K562 (cell line): ENCODE data around the gene PYDC1. TPM values are rescaled to one million over a fixed set of nuclear protein-coding genes. Genes with fewer than 3 reads are reported as not detected.

Experiments used
- ARID1B ChIP-seq: fragments of 450-650 bp; IDR thresholded peaks from 2 replicates; pipeline ENCODE4 v1.6.1; 2016; ENCODE audit warnings: antibody characterized with exemption, mild to moderate bottlenecking, inconsistent platforms
- CHD2 ChIP-seq: IDR thresholded peaks from 2 replicates; pipeline ENCODE4 v1.6.1; 2011; ENCODE audit warnings: low read depth, low read length
- GTF2F1 ChIP-seq: IDR thresholded peaks from 2 replicates; pipeline ENCODE4 v1.6.1; 2011; ENCODE audit warnings: low read depth, low read length, improper control_type of control experiment
- IRF9 ChIP-seq: fragments of 450-650 bp; IDR thresholded peaks from 2 replicates; pipeline ENCODE4 v1.6.1; 2016; ENCODE audit warnings: missing biosample characterization, missing genetic modification characterization
- KDM2B ChIP-seq: fragments of 250-450 bp; sonication (Bioruptor Pico); IDR thresholded peaks from 2 replicates; pipeline ENCODE4 v1.8.0; 2021; ENCODE audit warnings: mild to moderate bottlenecking, moderate library complexity
- KLF13 ChIP-seq: fragments of 450-650 bp; IDR thresholded peaks from 2 replicates; pipeline ENCODE4 v1.6.1; 2016; ENCODE audit warnings: missing genetic modification characterization, low read depth, mild to moderate bottlenecking, missing compliant biosample characterization, moderate library complexity, borderline replicate concordance
- MCM7 ChIP-seq, 2 experiments: fragments of 450-650 bp; IDR thresholded peaks; 2 replicates each; pipeline ENCODE4 v1.6.1; 2016 to 2018
- NCOA2 ChIP-seq, 2 experiments: fragments of 450-650 bp; IDR thresholded peaks; 2 replicates each; pipeline ENCODE4 v1.6.1; 2018; ENCODE audit warnings: mild to moderate bottlenecking in 2 of 2, moderate library complexity in 1 of 2; ENCODE audit not compliant: partially characterized antibody in 2 of 2
- PHF20 ChIP-seq: fragments of 450-650 bp; IDR thresholded peaks from 2 replicates; pipeline ENCODE4 v1.6.1; 2018; ENCODE audit not compliant: partially characterized antibody
- RAD21 ChIP-seq, 2 experiments: fragments of 250-450 bp in 1 of 2; fragments of 450-650 bp in 1 of 2; sonication (Bioruptor Pico) in 1 of 2; formaldehyde crosslinking in 1 of 2; IDR thresholded peaks in 1 of 2; conservative IDR thresholded peaks in 1 of 2; 2 replicates each; pipeline versions ENCODE4 v1.4.0 to v1.8.0; 2020 to 2022; ENCODE audit warnings: mild to moderate bottlenecking in 2 of 2, moderate library complexity in 1 of 2
- SNIP1 ChIP-seq: fragments of 450-650 bp; IDR thresholded peaks from 2 replicates; pipeline ENCODE4 v1.7.1; 2017; ENCODE audit warnings: low read depth, mild to moderate bottlenecking
- TAL1 ChIP-seq: fragments of 450-650 bp; IDR thresholded peaks from 2 replicates; pipeline ENCODE4 v1.6.1; 2016; ENCODE audit warnings: mild to moderate bottlenecking
- XRCC3 ChIP-seq: fragments of 450-650 bp; IDR thresholded peaks from 2 replicates; pipeline ENCODE4 v1.6.1; 2017; ENCODE audit warnings: mild to moderate bottlenecking, moderate library complexity
- ZNF436 ChIP-seq: fragments of 250-450, 450-650 bp; sonication (Bioruptor Pico); formaldehyde crosslinking; IDR thresholded peaks from 2 replicates; pipeline ENCODE4 v1.7.0; 2020; ENCODE audit warnings: mild to moderate bottlenecking
- polyA plus RNA-seq, 8 experiments: library from polyadenylated mRNA; depleted of rRNA in 4 of 8; stranded (reverse) in 5 of 8; unstranded in 3 of 8; fragments of >200 nt; fragmentation: Nextera tagmentation in 2 of 8; fragmentation: Illumina TruSeq in 1 of 8; extraction: Ambion mirVana in 2 of 8; extraction: Trizol in 1 of 8; gene quantifications; 2 replicates each; pipeline versions ENCODE4 v1.2.1 to v1.2.3, GENCODE V29; 2011 to 2014; ENCODE audit warnings: inconsistent platforms in 1 of 8, missing spikeins in 1 of 8
- total RNA-seq, 7 experiments: library from RNA; depleted of rRNA in 6 of 7; stranded (reverse); fragments of >200 nt in 6 of 7; fragmentation: Illumina TruSeq in 2 of 7; extraction: Trizol in 2 of 7; gene quantifications; 2 replicates each; pipeline versions ENCODE4 v1.2.1 to v1.2.3, GENCODE V29; 2011 to 2021; ENCODE audit warnings: low replicate concordance in 1 of 7
- TF ChIP-seq, protein P1 (sequence below): fragments of 250-450 bp; sonication (Bioruptor Pico); IDR thresholded peaks from 2 replicates; pipeline ENCODE4 v1.4.0; 2020; ENCODE audit warnings: mild to moderate bottlenecking, moderate library complexity, borderline replicate concordance
- TF ChIP-seq, protein P2 (sequence below): fragments of 250-450 bp; sonication (Bioruptor Pico); IDR thresholded peaks from 2 replicates; pipeline ENCODE4 v1.5.0; 2020; ENCODE audit warnings: mild to moderate bottlenecking
- TF ChIP-seq, protein P3 (sequence below): sonication (generic); formaldehyde crosslinking; IDR thresholded peaks from 2 replicates; pipeline ENCODE4 v1.8.1; 2023; ENCODE audit warnings: mild to moderate bottlenecking, missing genetic modification reagents, moderate library complexity
- TF ChIP-seq, protein P4 (sequence below): sonication (generic); formaldehyde crosslinking; IDR thresholded peaks from 2 replicates; pipeline ENCODE4 v1.8.0; 2022; ENCODE audit warnings: missing genetic modification reagents, mild to moderate bottlenecking, moderate library complexity, borderline replicate concordance
- TF ChIP-seq, protein P5 (sequence below): IDR thresholded peaks from 2 replicates; pipeline ENCODE4 v1.6.1; 2016; ENCODE audit warnings: missing genetic modification characterization, missing compliant biosample characterization

The PYDC1 gene
- total and polyA plus RNA-seq, 9 of the 15 experiments (the other 6 are each of a cell fraction or from before 2014, with no cell fraction given): not detected

DNA sequence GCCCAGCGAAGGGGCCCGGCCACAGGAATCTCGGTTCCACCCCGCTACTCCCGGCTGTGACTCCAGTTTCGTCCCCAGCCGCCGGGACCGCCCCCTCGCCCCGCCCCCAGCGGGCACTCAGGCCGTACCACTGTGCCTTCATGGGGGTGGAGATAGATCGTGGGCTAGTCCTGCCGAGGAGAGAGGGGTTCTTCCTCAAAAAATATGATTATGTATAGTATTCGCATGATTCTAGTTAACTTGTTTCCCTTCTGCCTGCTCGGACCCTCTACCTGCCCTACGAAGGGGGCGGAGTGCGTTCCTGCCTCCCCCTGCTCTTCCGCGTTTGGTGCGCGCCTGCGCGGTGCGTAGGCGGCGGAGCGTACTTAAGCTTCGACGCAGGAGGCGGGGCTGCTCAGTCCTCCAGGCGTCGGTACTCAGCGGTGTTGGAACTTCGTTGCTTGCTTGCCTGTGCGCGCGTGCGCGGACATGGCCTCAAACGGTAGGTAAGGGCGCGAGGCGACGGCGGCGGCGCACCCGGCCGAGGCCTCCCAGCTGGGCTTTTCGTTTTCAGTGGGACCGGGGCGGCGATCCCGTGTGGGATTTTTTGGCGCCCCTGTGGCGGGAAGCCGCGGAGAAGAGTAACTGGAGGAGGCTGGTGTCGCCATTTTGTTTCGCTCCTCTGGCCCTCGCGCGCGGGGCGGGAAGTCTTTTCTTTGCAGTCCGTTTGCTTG is 37.0 kb downstream of the PYDC1 start, which contains the start of gene FUS (continued):
- TF ChIP-seq, protein P1, sequence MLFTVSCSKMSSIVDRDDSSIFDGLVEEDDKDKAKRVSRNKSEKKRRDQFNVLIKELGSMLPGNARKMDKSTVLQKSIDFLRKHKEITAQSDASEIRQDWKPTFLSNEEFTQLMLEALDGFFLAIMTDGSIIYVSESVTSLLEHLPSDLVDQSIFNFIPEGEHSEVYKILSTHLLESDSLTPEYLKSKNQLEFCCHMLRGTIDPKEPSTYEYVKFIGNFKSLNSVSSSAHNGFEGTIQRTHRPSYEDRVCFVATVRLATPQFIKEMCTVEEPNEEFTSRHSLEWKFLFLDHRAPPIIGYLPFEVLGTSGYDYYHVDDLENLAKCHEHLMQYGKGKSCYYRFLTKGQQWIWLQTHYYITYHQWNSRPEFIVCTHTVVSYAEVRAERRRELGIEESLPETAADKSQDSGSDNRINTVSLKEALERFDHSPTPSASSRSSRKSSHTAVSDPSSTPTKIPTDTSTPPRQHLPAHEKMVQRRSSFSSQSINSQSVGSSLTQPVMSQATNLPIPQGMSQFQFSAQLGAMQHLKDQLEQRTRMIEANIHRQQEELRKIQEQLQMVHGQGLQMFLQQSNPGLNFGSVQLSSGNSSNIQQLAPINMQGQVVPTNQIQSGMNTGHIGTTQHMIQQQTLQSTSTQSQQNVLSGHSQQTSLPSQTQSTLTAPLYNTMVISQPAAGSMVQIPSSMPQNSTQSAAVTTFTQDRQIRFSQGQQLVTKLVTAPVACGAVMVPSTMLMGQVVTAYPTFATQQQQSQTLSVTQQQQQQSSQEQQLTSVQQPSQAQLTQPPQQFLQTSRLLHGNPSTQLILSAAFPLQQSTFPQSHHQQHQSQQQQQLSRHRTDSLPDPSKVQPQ (CRISPR knock-in tag): no peak
- TF ChIP-seq RAD21 (CRISPR knock-in tag; conservative IDR thresholded peaks at IDR 0.05 in 1 of 2, IDR thresholded peaks at IDR 0.05 in 1 of 2): peak; percentile 2 to 25; a peak in 1 of 4 replicates
- peak; percentile 63 for TF ChIP-seq ZNF436
- TF ChIP-seq CHD2: peak; percentile 49; the same call in 1 of the 2 replicates
- TF ChIP-seq KLF13 (tag): peak; percentile 97
- no peak for TF ChIP-seq SNIP1
- TF ChIP-seq XRCC3: no peak
- no peak for TF ChIP-seq TAL1
- peak; percentile 98 for TF ChIP-seq GTF2F1
- no peak for TF ChIP-seq NCOA2 (IDR thresholded peaks at IDR 0.05; ENCODE audit: partially characterized antibody in 2 of 2)
- TF ChIP-seq ARID1B: no peak; the same call in none of the 2 replicates
- TF ChIP-seq, protein P2, sequence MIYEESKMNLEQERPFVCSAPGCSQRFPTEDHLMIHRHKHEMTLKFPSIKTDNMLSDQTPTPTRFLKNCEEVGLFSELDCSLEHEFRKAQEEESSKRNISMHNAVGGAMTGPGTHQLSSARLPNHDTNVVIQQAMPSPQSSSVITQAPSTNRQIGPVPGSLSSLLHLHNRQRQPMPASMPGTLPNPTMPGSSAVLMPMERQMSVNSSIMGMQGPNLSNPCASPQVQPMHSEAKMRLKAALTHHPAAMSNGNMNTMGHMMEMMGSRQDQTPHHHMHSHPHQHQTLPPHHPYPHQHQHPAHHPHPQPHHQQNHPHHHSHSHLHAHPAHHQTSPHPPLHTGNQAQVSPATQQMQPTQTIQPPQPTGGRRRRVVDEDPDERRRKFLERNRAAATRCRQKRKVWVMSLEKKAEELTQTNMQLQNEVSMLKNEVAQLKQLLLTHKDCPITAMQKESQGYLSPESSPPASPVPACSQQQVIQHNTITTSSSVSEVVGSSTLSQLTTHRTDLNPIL (CRISPR knock-in tag): no peak
- TF ChIP-seq, protein P3, sequence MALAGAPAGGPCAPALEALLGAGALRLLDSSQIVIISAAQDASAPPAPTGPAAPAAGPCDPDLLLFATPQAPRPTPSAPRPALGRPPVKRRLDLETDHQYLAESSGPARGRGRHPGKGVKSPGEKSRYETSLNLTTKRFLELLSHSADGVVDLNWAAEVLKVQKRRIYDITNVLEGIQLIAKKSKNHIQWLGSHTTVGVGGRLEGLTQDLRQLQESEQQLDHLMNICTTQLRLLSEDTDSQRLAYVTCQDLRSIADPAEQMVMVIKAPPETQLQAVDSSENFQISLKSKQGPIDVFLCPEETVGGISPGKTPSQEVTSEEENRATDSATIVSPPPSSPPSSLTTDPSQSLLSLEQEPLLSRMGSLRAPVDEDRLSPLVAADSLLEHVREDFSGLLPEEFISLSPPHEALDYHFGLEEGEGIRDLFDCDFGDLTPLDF (CRISPR knock-in tag): peak; percentile 74; the same call in 1 of the 2 replicates
- TF ChIP-seq, protein P4, sequence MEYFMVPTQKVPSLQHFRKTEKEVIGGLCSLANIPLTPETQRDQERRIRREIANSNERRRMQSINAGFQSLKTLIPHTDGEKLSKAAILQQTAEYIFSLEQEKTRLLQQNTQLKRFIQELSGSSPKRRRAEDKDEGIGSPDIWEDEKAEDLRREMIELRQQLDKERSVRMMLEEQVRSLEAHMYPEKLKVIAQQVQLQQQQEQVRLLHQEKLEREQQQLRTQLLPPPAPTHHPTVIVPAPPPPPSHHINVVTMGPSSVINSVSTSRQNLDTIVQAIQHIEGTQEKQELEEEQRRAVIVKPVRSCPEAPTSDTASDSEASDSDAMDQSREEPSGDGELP (CRISPR knock-in tag): peak; percentile 72
- TF ChIP-seq KDM2B: peak; percentile 44; the same call in 1 of the 2 replicates
- no peak for TF ChIP-seq IRF9
- TF ChIP-seq MCM7 (IDR thresholded peaks at IDR 0.05): no peak
- TF ChIP-seq PHF20: peak; percentile 73
- TF ChIP-seq, protein P5, sequence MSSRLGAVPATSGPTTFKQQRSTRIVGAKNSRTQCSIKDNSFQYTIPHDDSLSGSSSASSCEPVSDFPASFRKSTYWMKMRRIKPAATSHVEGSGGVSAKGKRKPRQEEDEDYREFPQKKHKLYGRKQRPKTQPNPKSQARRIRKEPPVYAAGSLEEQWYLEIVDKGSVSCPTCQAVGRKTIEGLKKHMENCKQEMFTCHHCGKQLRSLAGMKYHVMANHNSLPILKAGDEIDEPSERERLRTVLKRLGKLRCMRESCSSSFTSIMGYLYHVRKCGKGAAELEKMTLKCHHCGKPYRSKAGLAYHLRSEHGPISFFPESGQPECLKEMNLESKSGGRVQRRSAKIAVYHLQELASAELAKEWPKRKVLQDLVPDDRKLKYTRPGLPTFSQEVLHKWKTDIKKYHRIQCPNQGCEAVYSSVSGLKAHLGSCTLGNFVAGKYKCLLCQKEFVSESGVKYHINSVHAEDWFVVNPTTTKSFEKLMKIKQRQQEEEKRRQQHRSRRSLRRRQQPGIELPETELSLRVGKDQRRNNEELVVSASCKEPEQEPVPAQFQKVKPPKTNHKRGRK: no peak
